MV-4-11 (cell line): ENCODE measurements around the gene CELF2.

ENCODE experiments used
- DNase-seq: peaks from one replicate; lab custom pipeline; 2025; lab: John Stamatoyannopoulos, UW

CELF2 gene

GRCh38 chr10:11302181-11302580 is 284.5 kb downstream of the CELF2 start:
- no peak for DNase-seq

GRCh38 chr10:11303361-11304170 is 285.9 kb downstream of the CELF2 start:
- no peak for DNase-seq

GRCh38 chr10:11304906-11305585 is 287.4 kb downstream of the CELF2 start:
- no peak for DNase-seq

- no peak for DNase-seq
Measured at GRCh38 chr10:11305825-11306593, 288.3 kb downstream of the CELF2 start.

GRCh38 chr10:11307004-11307403 is 289.3 kb downstream of the CELF2 start:
- DNase-seq = no peak

GRCh38 chr10:11307937-11308336 is 290.3 kb downstream of the CELF2 start:
- no peak for DNase-seq

GRCh38 chr10:11311027-11311426 is 293.4 kb downstream of the CELF2 start:
- DNase-seq = no peak

- DNase-seq = no peak
Measured at GRCh38 chr10:11313463-11313862, 295.8 kb downstream of the CELF2 start.

- no peak for DNase-seq
Measured at GRCh38 chr10:11317936-11318670, 300.4 kb downstream of the CELF2 start.

GRCh38 chr10:11318826-11319598 is 301.3 kb downstream of the CELF2 start:
- DNase-seq = no peak

- no peak for DNase-seq
Measured at GRCh38 chr10:11319990-11320602, 302.4 kb downstream of the CELF2 start.

GRCh38 chr10:11320809-11321520 is 303.3 kb downstream of the CELF2 start:
- DNase-seq = no peak

GRCh38 chr10:11322698-11323097 is 305.0 kb downstream of the CELF2 start:
- peak; percentile 24 for DNase-seq

- DNase-seq = no peak
Measured at GRCh38 chr10:11324761-11325321, 307.2 kb downstream of the CELF2 start.

- DNase-seq = no peak
Measured at GRCh38 chr10:11325817-11326216, 308.1 kb downstream of the CELF2 start.

- DNase-seq = no peak
Measured at GRCh38 chr10:11326241-11326640, 308.6 kb downstream of the CELF2 start.

- DNase-seq = no peak
Measured at GRCh38 chr10:11326913-11327616, 309.4 kb downstream of the CELF2 start.

GRCh38 chr10:11328264-11329061 is 310.8 kb downstream of the CELF2 start:
- peak; percentile 77 for DNase-seq
